Measurements from ENCODE around the gene TMEM242. TPM values are rescaled to one million over a fixed set of nuclear protein-coding genes. Genes with fewer than 3 reads are reported as not detected.

Gene TMEM242
- total and polyA plus RNA-seq, 2 donors (not counting 3 experiments of a cell fraction or from before 2014, with no cell fraction given), result 5.3 to 15.5 TPM

GRCh38 chr6:157265186-157265585 lies 58.1 kb downstream of the TMEM242 start:
- no peak overlapping the region for H3K4me3 ChIP-seq (replicated peaks in 1 of 3; ENCODE audit: insufficient read depth in 1 of 3, low read depth in 1 of 3, low read length in 3 of 3)
- CTCF ChIA-PET, result interaction anchor here (0.7 to 1.2 kb wide), 3 partner anchors 12 to 30 kb away, joined by 3 read pairs; no protein-coding TSS in a partner anchor
- no peak overlapping the region for H3K9ac ChIP-seq (replicated peaks; ENCODE audit: extremely low read depth, insufficient read depth, low read length)
- H3K27me3 ChIP-seq (ENCODE audit: control insufficient read depth in 2 of 2, insufficient read depth in 2 of 2, low read length in 2 of 2), result peaks cover 2% of the 10 kb centered on the region in 2 experiments
- no peak overlapping the region for H3K4me2 ChIP-seq (ENCODE audit: insufficient read depth, low read length)
- H3K79me2 ChIP-seq (ENCODE audit: control insufficient read depth, insufficient read depth, low read length), result no peaks in the 10 kb centered on the region
- no TSS peak for BruUV-seq (replicated peaks)
- H4K20me1 ChIP-seq (replicated peaks; ENCODE audit: control insufficient read depth, extremely low read depth, insufficient read depth, low read length), result no peaks in the 10 kb centered on the region
- POLR2A ChIA-PET, result no interaction called here
- no peaks in the 10 kb centered on the region for H3K9me1 ChIP-seq (replicated peaks; ENCODE audit: control insufficient read depth, extremely low read depth, insufficient read depth, low read length)
- no peak overlapping the region for H2AFZ ChIP-seq (ENCODE audit: low read depth, low read length)
- no peaks in the 10 kb centered on the region for H3K36me3 ChIP-seq (ENCODE audit: control insufficient read depth in 2 of 2, extremely low read depth in 1 of 2, insufficient read depth in 2 of 2, low read length in 2 of 2)
- H3K27ac ChIP-seq (ENCODE audit: insufficient read depth, low read depth, low read length), result no peak overlapping the region
- no peaks in the 10 kb centered on the region for H3K9me3 ChIP-seq (replicated peaks; ENCODE audit: control insufficient read depth, insufficient read depth, low read length)
- intact Hi-C loops (cut with micrococcal nuclease), result no loop called here
- DNase-seq (ENCODE audit: low read depth, low spot score), result no peak
- dilution Hi-C loops (cut with MboI; ENCODE audit: extremely low pct_ligation_motif_present, low sequenced_read_pairs), result no loop called here
- FAIRE-seq, result no peak
- H3K4me1 ChIP-seq (ENCODE audit: control insufficient read depth, extremely low read depth, insufficient read depth, low read length), result peaks cover 12% of the 10 kb centered on the region
- TF ChIP-seq MAX (IDR thresholded peaks at IDR 0.05; ENCODE audit: insufficient read depth, insufficient read length) (no peak), FOS (IDR thresholded peaks at IDR 0.05; ENCODE audit: borderline replicate concordance, insufficient read depth, low read length) (no peak), POLR2AphosphoS5 (IDR thresholded peaks at IDR 0.05; ENCODE audit: insufficient read depth, low read depth, low read length) (no peak), MYC (IDR thresholded peaks at IDR 0.05; ENCODE audit: low read depth, low read length) (no peak), JUN (IDR thresholded peaks at IDR 0.05; ENCODE audit: borderline replicate concordance, insufficient read depth, insufficient read length, low read depth) (no peak), POLR2A (IDR thresholded peaks at IDR 0.05; ENCODE audit: low read depth, low read length) (no peak), GATA2 (IDR thresholded peaks at IDR 0.05; ENCODE audit: insufficient read depth, insufficient read length, low read depth, low read length) (no peak), EZH2 (IDR thresholded peaks at IDR 0.05; ENCODE audit: borderline replicate concordance, low read depth, low read length, severe bottlenecking) (no peak)
- TF ChIP-seq, protein P1, sequence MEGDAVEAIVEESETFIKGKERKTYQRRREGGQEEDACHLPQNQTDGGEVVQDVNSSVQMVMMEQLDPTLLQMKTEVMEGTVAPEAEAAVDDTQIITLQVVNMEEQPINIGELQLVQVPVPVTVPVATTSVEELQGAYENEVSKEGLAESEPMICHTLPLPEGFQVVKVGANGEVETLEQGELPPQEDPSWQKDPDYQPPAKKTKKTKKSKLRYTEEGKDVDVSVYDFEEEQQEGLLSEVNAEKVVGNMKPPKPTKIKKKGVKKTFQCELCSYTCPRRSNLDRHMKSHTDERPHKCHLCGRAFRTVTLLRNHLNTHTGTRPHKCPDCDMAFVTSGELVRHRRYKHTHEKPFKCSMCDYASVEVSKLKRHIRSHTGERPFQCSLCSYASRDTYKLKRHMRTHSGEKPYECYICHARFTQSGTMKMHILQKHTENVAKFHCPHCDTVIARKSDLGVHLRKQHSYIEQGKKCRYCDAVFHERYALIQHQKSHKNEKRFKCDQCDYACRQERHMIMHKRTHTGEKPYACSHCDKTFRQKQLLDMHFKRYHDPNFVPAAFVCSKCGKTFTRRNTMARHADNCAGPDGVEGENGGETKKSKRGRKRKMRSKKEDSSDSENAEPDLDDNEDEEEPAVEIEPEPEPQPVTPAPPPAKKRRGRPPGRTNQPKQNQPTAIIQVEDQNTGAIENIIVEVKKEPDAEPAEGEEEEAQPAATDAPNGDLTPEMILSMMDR (IDR thresholded peaks at IDR 0.05; ENCODE audit: extremely low read depth in 1 of 2, insufficient read depth in 1 of 2, low read depth in 1 of 2, low read length in 2 of 2), result no peak

Data from endothelial cell of umbilical vein (primary cell).